Neural crest cell (in vitro differentiated cells): ENCODE data around the gene SPCS1. TPM values are rescaled to one million over a fixed set of nuclear protein-coding genes. Genes with fewer than 3 reads are reported as not detected.
"Not testable (repeated sequence)": the region's sequence is repeated elsewhere in the genome, so short reads cannot be mapped to it uniquely, and the experiment has no call there.

ENCODE experiments used
- DNase-seq: peaks from one replicate; pipeline ENCODE4 v3.0.0; 2021; ENCODE audit warnings: low read depth, mixed read lengths, low spot score
- H3K27ac Mint-ChIP-seq: one replicate; pipeline ENCODE4 v1.8.0; 2021; ENCODE audit warnings: mild to moderate bottlenecking, mixed read lengths; ENCODE audit not compliant: unreplicated experiment
- H3K27me3 Mint-ChIP-seq: 2 replicates; pipeline ENCODE4 v1.8.0; 2021; ENCODE audit warnings: low read depth, mild to moderate bottlenecking, mixed read lengths
- H3K36me3 Mint-ChIP-seq: 2 replicates; pipeline ENCODE4 v1.8.0; 2021; ENCODE audit warnings: low read depth, mild to moderate bottlenecking, mixed read lengths
- H3K4me1 Mint-ChIP-seq: 2 replicates; pipeline ENCODE4 v1.8.0; 2021; ENCODE audit warnings: mixed read lengths
- H3K4me3 Mint-ChIP-seq: one replicate; pipeline ENCODE4 v1.8.0; 2021; ENCODE audit warnings: mild to moderate bottlenecking, mixed read lengths
- H3K9me3 Mint-ChIP-seq: 2 replicates; pipeline ENCODE4 v1.8.0; 2021; ENCODE audit warnings: mixed read lengths
- long read RNA-seq: library from polyadenylated mRNA; unstranded; transcript quantifications from one replicate; pipeline ENCODE4 v2.0.0, GENCODE V29; 2020
- total RNA-seq: library from RNA; stranded (reverse); gene quantifications from 2 replicates; pipeline ENCODE4 v1.2.1, GENCODE V29; 2021
- TF ChIP-seq, protein P1 (sequence below): fragments of 200-600 bp; sonication (generic); conservative IDR thresholded peaks from 2 replicates; pipeline ENCODE4 v1.5.0; 2021; ENCODE audit warnings: antibody characterized with exemption, mild to moderate bottlenecking

Gene SPCS1
- total RNA-seq = 101 and 109 TPM in 2 replicates
- long read RNA-seq, full-length matches to known transcripts = 70 of 79 reads
- long read RNA-seq, partial matches to known transcripts = 0 of 79 reads
- long read RNA-seq, other reads (novel, unspliced or antisense) = 9 of 79 reads

DNA sequence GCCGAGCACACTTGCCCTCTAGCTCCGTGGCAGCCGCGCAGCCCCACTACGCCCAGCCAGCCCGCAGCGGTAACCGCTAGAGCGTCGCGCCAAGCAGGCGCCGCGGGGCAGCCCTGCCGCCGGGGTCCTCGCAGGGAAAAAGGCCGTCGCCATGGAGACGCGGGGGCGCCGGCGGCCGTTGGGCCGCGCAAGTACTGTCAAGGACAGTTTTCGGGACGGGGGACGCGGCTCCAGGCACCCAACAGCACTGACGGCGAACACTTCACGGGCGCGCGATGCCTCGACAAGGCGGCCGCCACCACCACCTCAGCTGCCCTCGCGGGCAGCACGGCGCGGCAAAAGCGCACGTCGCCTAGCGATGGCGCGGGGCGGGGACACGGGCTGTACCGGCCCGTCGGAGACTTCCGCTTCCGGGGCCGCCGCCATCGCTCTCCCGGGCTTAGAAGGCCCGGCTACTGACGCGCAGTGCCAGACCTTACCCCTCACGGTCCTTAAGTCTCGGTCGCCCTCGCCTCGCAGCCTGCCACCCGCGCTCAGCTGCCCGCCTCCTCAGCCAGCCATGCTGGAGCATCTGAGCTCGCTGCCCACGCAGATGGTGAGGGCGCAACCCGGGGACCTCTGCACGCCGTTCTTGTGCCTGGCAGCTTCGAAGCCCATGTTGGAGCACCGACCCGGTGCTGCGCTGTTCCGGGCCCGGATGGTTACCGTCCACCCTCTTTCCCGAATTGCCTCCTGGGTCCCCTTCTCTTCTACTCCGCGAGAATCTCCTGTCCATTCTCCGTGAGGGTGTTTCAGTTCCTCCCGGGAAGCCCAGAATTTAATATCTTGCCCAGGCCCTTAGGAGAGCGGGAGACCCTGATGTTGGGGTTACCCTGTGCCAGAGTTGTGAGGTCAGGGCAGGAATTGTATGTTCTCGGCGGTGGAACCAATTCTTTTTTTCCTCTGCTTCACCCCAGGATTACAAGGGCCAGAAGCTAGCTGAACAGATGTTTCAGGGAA is at the start of gene SPCS1, which contains the start of gene GLT8D1:
SPCS1 (plus strand) TSS at position 419 of the 999 bp plus-strand sequence; CDS start at position 560, 141 bp downstream.
GLT8D1 (minus strand) TSS at position 104 of the 999 bp plus-strand sequence. CDS start 5,331 bp downstream, outside the sequence.
- peak; percentile 75 for DNase-seq
- TF ChIP-seq, protein P1, sequence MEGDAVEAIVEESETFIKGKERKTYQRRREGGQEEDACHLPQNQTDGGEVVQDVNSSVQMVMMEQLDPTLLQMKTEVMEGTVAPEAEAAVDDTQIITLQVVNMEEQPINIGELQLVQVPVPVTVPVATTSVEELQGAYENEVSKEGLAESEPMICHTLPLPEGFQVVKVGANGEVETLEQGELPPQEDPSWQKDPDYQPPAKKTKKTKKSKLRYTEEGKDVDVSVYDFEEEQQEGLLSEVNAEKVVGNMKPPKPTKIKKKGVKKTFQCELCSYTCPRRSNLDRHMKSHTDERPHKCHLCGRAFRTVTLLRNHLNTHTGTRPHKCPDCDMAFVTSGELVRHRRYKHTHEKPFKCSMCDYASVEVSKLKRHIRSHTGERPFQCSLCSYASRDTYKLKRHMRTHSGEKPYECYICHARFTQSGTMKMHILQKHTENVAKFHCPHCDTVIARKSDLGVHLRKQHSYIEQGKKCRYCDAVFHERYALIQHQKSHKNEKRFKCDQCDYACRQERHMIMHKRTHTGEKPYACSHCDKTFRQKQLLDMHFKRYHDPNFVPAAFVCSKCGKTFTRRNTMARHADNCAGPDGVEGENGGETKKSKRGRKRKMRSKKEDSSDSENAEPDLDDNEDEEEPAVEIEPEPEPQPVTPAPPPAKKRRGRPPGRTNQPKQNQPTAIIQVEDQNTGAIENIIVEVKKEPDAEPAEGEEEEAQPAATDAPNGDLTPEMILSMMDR = no peak
- H3K4me1 Mint-ChIP-seq = peaks cover 29% of the 10 kb centered on the region
- peak within 1 kb of the TSS; percentile 98 for H3K27ac Mint-ChIP-seq
- H3K4me3 Mint-ChIP-seq = peak within 1 kb of the TSS; percentile 99
- no peaks in the 10 kb centered on the region for H3K36me3 Mint-ChIP-seq
- H3K9me3 Mint-ChIP-seq = no peaks in the 10 kb centered on the region
- H3K27me3 Mint-ChIP-seq = no peaks in the 10 kb centered on the region

DNA sequence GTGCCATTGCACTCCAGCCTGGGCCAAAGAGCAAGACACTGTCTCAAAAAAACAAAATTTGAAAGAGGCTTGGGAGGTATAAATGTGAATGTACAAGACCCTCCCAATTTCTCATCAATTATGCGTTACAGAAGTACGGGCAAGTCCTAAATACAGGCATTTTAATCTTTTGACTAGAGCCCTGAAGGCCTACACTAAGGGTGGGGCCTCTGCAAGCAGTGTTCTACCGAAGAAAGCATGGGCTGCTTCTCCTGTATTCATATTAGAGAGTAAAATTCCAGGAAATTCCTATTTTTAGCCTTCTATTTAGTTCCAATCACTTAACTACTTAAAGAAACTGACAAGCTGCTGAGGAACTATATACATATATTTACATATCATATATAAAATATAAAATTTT is 45.9 kb upstream of the SPCS1 start:
- Mint-ChIP-seq H3K4me3 (no peak overlapping the region), H3K4me1 (no peaks in the 10 kb centered on the region), H3K36me3 (peaks cover 22% of the 10 kb centered on the region), H3K9me3 (no peaks in the 10 kb centered on the region), H3K27me3 (no peaks in the 10 kb centered on the region), H3K27ac (no peak overlapping the region)
- no peak for DNase-seq
- TF ChIP-seq, protein P1 = no peak

DNA sequence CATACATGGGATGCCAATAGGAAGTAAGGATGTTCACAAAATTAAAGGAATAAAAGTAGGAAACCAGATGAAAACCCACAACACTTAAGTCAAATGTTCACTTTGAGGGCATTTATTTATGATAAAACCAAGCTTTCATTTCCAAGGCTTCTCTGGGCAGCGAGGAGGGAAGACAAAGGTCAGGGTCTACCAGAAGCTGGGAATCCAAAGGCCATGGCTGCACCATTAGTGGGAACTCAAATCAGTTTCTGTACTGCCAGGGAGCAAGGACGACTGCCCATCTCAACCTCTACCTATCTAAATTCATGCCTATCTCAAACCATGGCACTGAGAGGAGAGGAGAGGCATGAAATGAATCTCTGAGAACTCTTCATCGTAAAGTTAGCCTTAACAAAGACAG is 42.8 kb upstream of the SPCS1 start:
- no peak overlapping the region for H3K27ac Mint-ChIP-seq
- H3K27me3 Mint-ChIP-seq = no peaks in the 10 kb centered on the region
- no peaks in the 10 kb centered on the region for H3K9me3 Mint-ChIP-seq
- peaks cover 25% of the 10 kb centered on the region for H3K36me3 Mint-ChIP-seq
- no peaks in the 10 kb centered on the region for H3K4me1 Mint-ChIP-seq
- TF ChIP-seq, protein P1 = no peak
- DNase-seq = no peak
- H3K4me3 Mint-ChIP-seq = no peak overlapping the region

DNA sequence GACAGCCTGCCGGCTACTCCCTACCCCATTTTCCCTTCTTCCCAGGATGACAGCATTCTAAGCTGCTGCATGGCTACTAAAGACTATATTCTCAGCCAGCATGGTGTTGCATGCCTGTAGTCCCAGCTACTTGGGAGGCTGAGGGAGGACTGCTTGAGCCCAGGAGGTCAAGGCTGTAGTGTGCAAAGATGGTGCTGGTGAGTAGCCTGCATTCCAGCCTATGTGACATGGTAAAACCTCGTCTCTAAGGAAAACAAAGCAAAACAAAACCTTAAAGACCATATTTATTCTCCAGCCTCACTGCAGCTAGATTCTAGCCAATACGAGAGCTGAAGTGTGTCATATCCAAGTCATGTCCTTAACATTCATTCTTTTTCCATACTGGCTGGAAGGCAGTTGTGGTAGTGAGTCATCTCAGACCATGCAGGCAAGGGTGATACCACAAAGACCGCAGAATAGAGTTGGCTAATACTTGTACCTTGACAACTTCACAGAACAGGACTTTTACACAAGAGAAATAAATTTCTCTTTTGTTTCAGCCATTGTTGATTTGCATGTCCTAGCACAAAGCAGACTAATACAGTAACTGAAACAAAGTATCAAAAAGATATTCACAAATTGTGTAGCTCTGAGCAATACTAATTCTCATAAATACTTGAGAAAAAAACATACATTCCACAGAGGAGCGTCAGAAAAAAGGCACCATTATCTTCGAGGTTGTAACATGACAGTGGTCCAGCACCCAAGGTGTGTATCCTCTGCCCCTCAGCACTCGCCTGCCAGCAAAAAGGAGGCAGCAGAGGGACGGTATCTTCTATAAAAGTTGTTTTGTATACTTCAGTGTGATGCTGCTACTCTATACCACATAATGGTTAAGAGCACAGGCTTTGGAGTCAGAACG is 35.0 kb upstream of the SPCS1 start:
- H3K27ac Mint-ChIP-seq = peak overlapping the region; percentile 13
- DNase-seq = no peak
- no peaks in the 10 kb centered on the region for H3K27me3 Mint-ChIP-seq
- peaks cover 11% of the 10 kb centered on the region for H3K36me3 Mint-ChIP-seq
- TF ChIP-seq, protein P1 = no peak
- H3K4me1 Mint-ChIP-seq = no peaks in the 10 kb centered on the region
- H3K9me3 Mint-ChIP-seq = no peaks in the 10 kb centered on the region
- H3K4me3 Mint-ChIP-seq = no peak overlapping the region

DNA sequence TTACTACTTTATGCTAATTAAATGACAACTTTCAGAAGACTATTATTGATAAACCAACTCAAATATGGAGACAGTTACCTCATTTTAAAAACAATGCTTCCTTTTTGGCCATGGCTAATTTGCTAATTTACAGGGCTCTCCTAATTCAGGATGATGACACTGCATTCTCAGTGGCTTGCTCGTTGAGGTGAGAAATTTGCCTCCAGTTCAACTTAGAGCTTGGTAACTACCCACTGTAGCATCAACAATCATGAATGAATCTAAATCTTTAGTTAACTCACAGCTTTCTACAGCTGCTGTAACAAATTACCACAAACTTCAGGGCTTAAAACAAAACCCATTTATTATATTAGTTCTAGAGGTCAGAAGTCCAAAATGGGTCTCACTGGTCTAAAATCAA is 34.2 kb upstream of the SPCS1 start:
- TF ChIP-seq, protein P1 = no peak

DNA sequence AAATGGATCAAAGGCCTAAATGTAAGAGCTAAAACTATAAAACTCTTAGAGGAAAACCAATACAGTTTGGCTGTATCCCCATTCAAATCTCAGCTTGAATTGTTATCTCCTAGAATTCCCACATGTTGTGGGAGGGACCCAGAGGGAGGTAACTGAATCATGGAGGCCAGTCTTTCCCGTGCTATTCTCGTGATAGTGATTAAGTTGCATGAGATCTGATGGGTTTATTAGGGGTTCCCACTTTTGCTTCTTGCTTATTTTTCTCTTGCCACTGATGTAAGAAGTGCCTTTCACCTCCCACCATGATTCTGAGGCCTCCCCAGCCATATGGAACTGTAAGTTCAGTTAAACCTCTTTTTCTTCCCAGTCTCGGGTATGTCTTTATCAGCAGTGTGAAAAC is 29.7 kb upstream of the SPCS1 start:
- not testable (repeated sequence) for H3K27me3 Mint-ChIP-seq, DNase-seq, H3K9me3 Mint-ChIP-seq, H3K4me3 Mint-ChIP-seq, H3K4me1 Mint-ChIP-seq, H3K27ac Mint-ChIP-seq
- H3K36me3 Mint-ChIP-seq = peaks cover 26% of the 10 kb centered on the region

More for the DNA sequence above, 34.2 kb upstream of the SPCS1 start:
- Mint-ChIP-seq H3K4me1 (no peaks in the 10 kb centered on the region), H3K36me3 (peaks cover 16% of the 10 kb centered on the region), H3K4me3 (no peak overlapping the region), H3K9me3 (no peaks in the 10 kb centered on the region), H3K27ac (no peak overlapping the region), H3K27me3 (no peaks in the 10 kb centered on the region)
- no peak for DNase-seq
